Tibial nerve (tissue), 4 donors: ENCODE results near the gene TRIM28.

Experiments used
- CTCF ChIP-seq, 5 experiments: fragments of 200-600 bp in 3 of 5; fragments of 450-650 bp in 2 of 5; sonication (generic) in 3 of 5; IDR thresholded peaks; one replicate each; pipeline ENCODE4 v1.5.1; 2016 to 2019; ENCODE audit warnings: antibody characterized with exemption in 5 of 5, mild to moderate bottlenecking in 3 of 5, moderate library complexity in 2 of 5
- EP300 ChIP-seq, 2 donors: sonication (generic); formaldehyde crosslinking; IDR thresholded peaks; one replicate each; pipeline ENCODE4 v1.6.1; 2017; ENCODE audit warnings: antibody characterized with exemption in 2 of 2, mild to moderate bottlenecking in 1 of 2
- POLR2A ChIP-seq, 2 donors: fragments of 450-650 bp; IDR thresholded peaks; one replicate each; pipeline ENCODE4 v1.6.1; 2017; ENCODE audit warnings: antibody characterized with exemption in 2 of 2, mild to moderate bottlenecking in 2 of 2, moderate library complexity in 2 of 2

- TF ChIP-seq CTCF (IDR thresholded peaks at IDR 0.05) (no peak), POLR2A (IDR thresholded peaks at IDR 0.05) (no peak), EP300 (IDR thresholded peaks at IDR 0.05) (no peak)
These were observed 27.5 kb upstream of the TRIM28 start for GRCh38 chr19:58516246-58516836.
